Endometrial microvascular endothelial cells (primary cell): Measurements from ENCODE around the gene SPTB. TPM values are rescaled to one million over a fixed set of nuclear protein-coding genes. Genes with fewer than 3 reads are reported as not detected.
"Not testable (repeated sequence)": the region's sequence is repeated elsewhere in the genome, so short reads cannot be mapped to it uniquely, and the experiment has no call there.

Source experiments
- in situ Hi-C: cut with HindIII; loops from 2 replicates; pipeline ENCODE4 v1.10.0; 2017; ENCODE audit warnings: low sequenced_read_pairs, low pct_unique_long_range_greater_than_20kb; ENCODE audit errors: inconsistent ontology term
- total RNA-seq: library from RNA; depleted of rRNA; stranded (reverse); fragments of >200 nt; gene quantifications from one replicate; pipeline ENCODE4 v1.2.3, GENCODE V29; 2015; ENCODE audit errors: inconsistent ontology term

SPTB gene
- total RNA-seq, 1 donor from 2014 or later: not detected

DNA sequence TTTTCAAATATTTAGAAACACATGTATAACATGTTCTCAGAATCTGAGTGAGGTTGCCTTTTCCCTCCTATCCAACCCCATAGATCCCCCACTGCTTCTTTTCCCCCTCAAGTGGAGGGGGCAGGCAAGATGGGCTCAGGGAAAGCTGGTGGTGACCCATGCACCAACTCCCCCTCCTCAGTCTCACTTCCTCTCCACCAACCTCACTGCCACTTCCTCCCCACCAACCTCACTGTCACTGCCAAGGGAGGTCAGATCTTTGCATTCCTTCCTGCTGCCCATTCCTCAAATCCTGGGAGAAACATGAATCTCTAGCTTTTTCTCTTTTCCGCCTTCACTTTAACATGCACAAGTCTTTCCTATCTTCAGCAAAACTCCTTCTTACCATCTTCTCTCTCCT is 48.7 kb downstream of the SPTB start:
- in situ Hi-C loops: no loop called here

DNA sequence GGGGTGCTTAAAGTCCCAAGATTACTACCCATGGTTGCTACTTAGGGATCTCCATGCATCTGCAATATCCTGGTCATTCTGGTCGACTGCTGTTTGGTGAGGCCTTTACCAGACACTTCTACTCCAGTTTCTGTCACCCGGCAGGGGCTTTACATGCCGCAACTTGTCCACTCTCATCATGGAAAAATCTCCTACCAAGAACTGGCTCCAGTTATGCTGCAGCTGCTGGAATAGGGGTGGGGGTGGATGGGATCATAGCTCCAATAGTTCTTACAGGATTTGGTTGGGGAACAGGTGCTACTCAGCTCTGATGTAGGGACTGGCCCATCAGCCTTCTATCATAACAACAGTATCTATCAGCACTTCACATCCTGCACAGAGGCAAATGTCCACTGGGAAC is 51.6 kb downstream of the SPTB start:
- in situ Hi-C loops: no loop called here

DNA sequence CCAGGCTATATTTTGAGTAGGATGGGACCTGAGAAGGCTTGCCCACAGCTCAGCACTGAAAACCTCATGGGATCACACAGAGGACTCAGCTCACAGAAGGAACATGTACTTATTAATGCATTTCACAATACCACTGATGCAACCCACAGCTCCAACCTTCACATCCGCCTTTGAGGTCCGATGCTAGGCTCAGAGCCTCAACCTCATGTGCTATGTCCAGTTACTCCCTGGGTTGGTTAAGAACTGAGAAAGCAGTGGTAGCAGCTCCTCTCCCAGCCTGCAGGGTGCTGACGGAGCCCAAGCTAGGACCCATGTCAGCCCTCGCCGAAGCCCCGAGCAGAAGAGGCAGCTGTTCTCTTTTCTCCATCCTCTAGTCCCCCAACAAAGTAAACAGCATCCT is 52.9 kb downstream of the SPTB start:
- in situ Hi-C loops: no loop called here

DNA sequence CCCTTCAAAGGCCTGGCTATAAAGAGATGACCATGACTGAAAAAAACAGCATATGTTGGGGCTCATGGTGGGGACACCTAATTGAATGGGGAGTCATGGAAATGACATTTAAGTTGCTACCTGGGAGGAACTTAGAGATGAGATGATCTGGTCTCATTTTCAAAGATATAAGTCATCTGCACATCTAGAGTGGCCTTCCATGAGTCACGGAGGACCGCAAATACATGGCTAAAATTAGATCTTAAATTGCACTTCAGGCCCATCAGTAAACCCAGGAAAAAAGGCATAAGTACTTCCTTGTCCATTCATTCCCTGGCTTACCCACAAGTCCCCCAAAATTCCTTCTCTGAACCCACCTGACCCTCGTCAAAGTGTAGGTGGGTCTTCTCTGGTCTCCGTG is 53.4 kb downstream of the SPTB start:
- in situ Hi-C loops: no loop called here

DNA sequence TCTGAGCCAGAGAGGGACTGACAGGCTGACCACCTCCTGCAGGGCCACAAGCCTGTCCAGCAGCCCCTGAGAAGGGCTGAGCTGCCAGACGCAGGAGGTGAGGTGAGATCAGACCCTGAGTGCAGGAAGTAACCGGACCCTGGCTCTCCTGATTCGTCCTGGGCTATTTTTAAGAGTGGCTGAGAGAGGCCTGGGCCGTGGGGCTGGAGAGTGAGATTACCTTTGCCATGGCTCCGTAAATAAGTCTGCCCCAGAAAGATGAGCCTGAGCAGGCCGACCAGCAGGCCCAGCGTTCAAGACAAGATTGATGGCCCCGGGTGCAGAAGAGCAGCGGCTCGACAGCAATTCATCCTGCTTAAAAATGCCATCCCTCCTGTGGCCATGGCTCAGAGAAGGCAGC is 54.2 kb downstream of the SPTB start:
- in situ Hi-C loops: no loop called here

DNA sequence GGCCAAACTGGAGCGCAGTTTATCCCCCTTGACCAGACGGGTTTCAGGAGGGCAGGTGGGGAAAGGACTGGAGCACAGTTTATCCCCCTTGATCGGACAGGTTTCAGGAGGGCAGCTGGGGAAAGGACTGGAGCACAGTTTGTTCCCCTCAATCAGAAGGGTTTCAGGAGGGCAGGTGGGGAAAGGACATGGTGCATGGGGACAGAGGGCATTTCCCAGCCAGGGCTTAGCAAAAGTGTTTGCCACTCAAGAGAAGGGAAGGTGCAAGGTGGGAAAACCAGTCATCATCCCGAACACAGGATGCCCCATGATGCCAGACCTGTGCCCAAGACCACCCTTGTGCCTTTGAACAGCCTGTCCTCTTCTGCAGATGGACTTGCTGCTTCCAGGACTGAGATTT is 54.7 kb downstream of the SPTB start:
- in situ Hi-C loops: no loop called here

DNA sequence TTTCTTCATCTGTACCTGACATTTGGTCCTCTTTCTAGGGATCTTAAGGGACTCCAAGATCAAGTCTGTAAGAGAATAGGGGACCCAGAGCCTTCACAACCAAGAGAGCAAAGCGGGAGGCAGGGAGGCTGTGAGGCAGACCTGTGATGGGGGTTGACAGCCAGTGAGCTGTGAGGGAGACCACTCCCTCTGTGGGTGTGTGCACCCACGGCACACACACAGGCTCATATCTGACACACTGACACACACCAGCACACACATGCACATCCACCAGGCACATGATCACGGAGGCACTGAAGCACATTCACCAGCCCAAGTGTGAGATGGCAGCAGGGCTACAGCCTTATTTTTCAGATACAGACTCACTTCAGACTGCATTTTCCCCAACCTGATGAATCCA is 55.2 kb downstream of the SPTB start:
- in situ Hi-C loops: no loop called here

DNA sequence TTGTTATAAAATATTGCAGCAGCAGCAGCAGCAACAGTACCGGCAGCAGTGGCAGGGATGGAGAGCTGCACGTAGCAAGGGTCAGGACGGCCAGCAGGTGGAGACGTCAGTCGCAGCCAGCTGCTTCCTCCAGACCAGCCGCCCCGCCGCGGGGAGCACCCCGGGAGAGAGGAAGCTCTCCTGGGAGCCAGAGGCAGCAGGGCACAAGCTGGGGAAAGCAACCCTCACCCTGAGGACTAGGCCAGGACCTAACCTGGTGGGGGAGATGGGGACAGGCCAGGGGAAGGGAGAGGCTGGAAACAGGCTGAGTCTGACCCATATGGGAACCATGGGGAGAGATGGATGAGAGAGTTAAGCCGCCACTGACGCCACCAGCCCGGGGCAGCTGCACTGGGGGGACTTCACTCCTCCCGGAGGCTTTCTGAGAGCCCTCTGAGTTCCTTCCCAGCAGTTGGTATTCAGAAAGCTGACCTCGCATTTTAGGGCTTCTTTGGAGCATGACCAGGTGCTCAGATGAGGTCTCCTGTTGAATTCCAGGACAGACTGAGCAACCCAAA is 56.3 kb downstream of the SPTB start:
- in situ Hi-C loops: no loop called here

DNA sequence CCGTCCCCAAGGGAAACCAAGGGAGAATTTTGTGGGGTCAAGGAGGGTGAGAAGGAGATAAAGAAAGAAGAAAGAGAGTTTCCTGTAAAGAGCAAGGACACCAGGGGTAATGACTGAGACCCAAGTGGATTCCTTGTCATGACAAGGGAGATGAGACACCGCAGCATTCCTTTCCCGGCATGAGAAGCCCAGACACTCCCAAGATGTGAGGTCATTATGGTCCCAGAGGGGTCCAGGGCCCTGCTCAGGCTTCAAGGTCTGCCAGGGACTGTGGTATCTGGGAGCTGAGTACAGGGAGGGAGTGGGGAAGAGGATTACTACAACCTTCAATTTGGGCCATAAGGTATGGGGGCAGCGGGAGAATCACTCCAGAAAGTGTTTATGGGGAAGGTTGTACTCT is 58.1 kb downstream of the SPTB start:
- in situ Hi-C loops: no loop called here

DNA sequence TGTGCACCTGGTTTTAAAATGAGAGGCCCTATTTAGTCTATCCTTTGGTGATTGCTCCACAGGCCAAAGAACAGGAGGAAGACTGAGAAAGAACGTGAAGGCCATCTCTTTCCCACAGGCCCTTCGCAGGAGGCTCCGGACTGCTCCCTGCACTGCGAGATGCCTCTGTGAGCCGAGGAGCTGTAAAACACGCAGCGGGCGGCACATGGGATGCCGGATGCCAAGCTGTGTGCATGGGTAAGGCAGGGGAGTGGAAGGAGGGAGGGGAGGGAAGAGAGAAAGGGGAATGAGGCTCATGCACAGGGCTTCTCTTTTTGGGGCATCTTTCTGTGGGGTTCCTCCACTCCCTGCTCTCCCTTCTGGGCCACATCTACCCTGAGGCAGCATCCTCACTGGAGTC is 61.6 kb downstream of the SPTB start:
- in situ Hi-C loops: no loop called here

DNA sequence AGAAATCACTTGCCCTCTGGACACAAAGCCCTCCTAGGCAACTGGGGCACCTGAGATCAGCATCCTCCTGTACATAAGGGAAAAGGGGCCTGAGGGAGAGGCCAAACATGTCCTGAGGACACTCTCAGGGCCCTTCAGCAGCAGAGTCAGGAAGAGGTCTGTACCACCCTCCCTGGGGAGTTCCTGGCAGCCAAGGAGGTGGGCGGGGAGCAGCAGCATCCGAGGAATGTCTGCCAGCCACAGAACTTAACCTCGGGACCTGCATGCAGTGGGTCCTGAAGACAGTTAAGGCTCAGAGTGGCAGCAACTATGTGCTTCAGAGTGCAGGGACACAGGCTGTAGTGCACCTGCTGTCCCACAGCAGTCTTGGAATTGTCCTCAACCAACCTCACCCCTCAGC is 62.1 kb downstream of the SPTB start:
- in situ Hi-C loops: no loop called here

DNA sequence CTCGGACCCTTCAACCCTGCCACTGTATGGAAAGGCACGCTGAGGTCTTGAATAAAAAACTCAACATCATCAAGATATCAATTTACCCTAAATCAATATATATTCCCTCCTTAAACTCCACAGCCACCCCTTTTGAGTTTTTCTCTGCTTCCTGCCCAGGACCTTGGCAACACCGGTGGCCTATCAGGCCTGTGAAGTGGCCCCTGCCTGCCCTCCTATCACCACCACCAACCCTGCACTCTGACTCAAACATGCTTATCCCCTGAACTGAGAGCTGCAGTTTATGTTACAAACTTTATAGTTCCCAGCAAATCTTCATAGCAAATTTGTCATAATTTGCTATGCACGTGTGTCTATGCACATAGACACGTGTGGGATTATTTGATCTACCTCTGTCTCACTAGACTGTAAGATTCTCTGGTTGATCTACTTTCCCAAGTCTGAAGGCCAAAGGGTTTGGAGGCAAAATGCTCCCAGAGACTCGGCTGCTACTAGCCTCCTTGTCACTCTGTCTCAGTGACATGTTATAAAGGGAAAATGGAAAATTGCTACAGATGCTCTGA is 63.4 kb downstream of the SPTB start:
- in situ Hi-C loops: no loop called here

DNA sequence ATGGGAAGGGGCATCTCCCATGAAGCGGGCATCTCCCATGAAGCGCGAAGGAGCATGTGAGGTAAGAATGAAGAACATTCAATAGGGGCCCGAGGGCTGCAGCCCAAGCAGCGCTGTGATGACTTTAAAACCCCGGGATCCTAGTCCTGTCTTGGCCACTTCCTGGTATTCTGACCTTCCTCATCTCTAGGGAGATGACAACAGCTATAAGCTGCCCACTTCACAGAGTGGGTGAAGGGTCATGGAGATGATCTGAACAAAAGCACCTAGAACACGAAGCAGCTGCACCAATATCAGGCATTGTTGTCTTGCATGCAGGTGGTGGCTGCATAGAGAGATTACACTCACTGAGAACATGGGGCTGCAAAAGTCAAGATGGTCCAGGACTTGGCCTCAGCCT is 64.5 kb downstream of the SPTB start:
- in situ Hi-C loops: no loop called here

DNA sequence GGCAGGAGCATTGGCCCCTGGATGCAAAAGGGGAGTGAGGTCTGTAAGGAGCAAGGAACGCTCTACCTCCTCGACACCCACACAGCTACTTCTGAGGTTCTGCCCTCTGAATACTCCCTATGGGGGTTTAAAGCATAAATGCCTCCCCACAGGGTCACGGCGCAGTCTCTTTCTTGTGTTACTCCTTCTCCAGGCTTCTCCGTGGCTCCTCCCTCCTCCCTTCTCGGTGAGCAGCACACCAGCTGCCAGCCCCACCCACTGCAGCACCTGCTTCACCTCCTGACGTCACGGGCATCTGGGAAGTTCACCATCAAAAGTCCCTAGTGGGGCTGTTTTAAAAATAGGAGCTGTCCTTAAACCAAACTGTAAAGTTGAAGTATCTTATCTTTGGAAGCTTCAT is 67.3 kb downstream of the SPTB start:
- in situ Hi-C loops: no loop called here

DNA sequence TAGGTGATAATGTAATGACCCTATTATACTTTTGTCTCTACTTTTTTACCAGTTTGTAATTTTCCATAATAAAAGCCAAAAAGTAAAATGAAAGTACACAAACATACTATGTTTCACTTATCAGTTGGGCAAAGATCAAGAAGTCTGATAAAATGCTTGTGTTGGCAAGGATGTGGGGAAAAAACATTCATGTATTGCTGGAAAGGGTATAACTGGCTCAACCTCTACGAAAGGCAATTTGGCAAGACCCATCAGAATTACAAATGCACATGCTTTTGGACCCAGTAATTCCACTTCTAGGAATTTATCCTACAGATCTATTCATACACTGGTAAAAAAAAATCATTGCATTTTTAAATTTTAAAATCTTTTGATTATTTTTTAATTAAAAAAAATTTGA is 68.0 kb downstream of the SPTB start:
- in situ Hi-C loops: no loop called here

DNA sequence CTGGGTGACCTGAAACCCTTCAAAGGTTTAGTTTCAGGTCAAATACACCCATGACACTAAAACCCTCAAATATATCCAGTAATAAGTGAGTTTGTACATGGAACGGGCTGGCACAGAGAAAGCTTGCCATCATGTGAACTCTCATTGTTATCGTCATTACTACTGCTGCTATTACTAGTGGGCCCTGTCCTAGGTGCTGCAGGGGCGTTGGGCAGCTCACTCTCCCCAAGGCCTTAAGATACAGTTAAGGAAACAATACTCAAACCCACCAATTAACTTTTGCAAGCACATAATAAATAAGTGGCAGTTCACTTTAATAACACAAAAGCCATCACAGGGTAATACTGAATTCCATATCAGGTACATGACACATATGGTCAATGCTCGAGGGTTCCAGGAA is 71.3 kb downstream of the SPTB start:
- in situ Hi-C loops: no loop called here

DNA sequence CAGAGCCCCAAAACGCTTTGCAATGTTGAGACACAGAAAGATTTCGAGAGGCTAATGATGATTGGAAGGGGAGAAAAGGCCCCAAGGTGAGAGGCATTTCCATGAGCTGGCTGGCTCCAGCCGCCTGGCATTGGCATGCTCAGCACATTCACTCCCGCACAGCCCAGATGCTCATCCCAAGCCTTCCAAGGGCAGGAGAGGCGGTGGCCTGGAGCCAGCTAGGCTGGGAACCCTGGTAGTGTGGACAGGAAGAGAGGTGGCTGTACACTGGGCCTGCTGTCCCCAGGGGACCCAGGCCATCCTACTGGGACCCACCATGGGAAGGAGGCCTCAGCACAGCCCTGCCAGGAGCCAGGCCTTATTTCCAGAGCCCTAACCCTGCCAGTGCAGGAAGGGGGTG is 72.2 kb downstream of the SPTB start:
- in situ Hi-C loops: no loop called here

DNA sequence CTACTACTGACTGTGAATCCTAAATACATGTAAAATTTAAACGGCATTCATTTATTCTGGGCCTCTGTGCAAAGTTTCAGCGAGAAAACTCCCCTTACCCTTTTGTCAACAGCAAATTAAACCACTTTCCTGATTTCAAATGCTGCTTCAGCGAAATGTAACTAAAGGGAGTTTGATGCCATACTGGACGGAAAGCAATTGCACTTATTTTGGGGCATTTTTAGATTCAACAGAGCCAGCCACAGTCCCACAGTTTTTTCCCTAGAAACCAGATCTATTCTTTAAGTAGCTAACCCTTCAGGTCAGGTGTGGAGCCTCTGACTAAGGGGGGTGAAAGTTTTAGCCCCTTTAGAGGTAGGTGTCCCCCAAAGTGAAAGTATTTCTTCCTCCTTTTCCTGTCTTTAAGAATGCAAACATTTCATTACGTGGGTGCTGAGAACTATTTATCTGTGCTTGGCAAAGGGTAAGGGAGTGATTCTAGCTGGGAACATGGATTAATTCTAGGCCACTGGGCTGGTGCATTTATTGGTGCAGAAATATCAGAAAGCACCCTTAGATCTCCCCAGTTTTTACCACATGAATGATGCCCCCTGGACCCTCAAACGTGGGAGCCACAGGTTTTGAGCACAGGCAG is 72.7 kb downstream of the SPTB start:
- in situ Hi-C loops: no loop called here

DNA sequence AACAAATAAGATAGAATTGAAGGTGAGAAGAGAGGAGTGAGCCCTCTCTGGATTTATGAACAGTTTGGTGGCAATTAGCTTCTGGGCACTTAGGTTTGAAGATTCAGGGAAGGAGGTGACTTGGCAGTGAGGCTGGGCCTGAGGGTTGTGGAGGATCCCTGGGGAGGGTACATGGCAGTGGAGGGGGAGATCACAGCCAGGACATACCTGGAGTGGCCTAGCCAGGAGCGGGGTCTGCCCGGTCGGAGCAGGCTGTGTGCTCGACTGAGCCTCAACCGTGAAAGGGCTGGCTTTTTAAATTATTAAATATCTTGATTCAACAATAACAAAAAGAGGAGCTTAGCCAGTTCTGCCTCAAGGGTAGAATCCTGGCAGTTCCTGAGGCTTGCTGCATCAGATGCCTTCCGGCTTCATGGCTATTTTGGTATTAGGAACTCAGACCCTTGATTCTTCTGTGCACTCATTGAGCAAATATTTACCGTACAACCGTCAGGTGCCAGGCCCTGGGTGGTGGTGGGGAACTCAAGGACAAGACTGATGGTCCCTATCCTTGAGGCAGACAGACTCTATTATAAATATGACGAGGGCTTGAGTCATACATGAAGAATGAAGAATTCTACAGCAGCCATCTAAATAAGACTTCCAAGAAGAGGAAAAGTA is 73.4 kb downstream of the SPTB start:
- in situ Hi-C loops: no loop called here

DNA sequence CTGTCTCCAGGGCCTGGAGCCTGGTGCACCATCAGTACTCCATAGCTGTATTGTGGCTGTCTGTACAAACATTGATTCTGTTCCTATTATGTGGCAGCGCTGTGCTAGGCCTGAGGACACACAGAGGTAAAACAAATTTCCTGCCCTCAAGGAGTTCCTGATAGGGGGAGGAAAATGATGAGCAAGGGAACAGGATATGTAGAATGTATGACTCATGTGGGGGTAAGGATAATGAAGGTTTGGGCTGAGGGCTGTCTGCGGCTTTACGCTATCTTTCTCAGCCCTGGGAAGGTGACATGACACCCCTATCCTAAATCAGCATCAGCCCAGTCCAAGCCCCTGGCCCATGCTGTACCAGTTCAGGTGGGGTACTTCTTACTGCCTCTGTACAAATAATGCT is 74.1 kb downstream of the SPTB start:
- in situ Hi-C loops: not testable (repeated sequence)
